Thymus (tissue), 11 donors: Measurements from ENCODE around the gene ZBTB7A. TPM values are rescaled to one million over a fixed set of nuclear protein-coding genes. Genes with fewer than 3 reads are reported as not detected.

Source experiments
- DNase-seq, 9 donors: peaks; one replicate each; pipeline ENCODE4 v3.0.0-alpha.2; 2013; ENCODE audit warnings: low spot score in 9 of 9, low read depth in 6 of 9, missing footprints in 1 of 9
- H3K27ac ChIP-seq, 2 donors: one replicate each; pipeline ENCODE4 v1.5.1; 2013; ENCODE audit warnings: control low read depth in 1 of 2, low read depth in 1 of 2, low read length in 1 of 2, mild to moderate bottlenecking in 1 of 2, moderate library complexity in 1 of 2
- H3K27me3 ChIP-seq, 2 donors: one replicate each; pipeline ENCODE4 v1.5.1; 2013; ENCODE audit warnings: low read length in 1 of 2; ENCODE audit not compliant: control insufficient read depth in 2 of 2, insufficient read depth in 1 of 2
- H3K36me3 ChIP-seq, 2 donors: one replicate each; pipeline ENCODE4 v1.5.1; 2013; ENCODE audit warnings: low read length in 1 of 2, mild to moderate bottlenecking in 1 of 2, moderate library complexity in 1 of 2; ENCODE audit not compliant: control insufficient read depth in 2 of 2, insufficient read depth in 2 of 2
- H3K4me1 ChIP-seq, 2 donors: one replicate each; pipeline ENCODE4 v1.5.1; 2013; ENCODE audit warnings: low read length in 2 of 2; ENCODE audit not compliant: control insufficient read depth in 2 of 2, insufficient read depth in 2 of 2
- H3K4me3 ChIP-seq, 2 donors: one replicate each; pipeline ENCODE4 v1.5.1; 2013; ENCODE audit warnings: low read length in 2 of 2, control low read depth in 1 of 2, mild to moderate bottlenecking in 1 of 2
- H3K9me3 ChIP-seq, 2 donors: one replicate each; pipeline ENCODE4 v1.5.1; 2013; ENCODE audit warnings: low read length in 1 of 2, mild to moderate bottlenecking in 1 of 2; ENCODE audit not compliant: control insufficient read depth in 2 of 2, insufficient read depth in 1 of 2
- WGBS: extraction: QIAGEN DNeasy Blood & Tissue Kit; methylation state at CpG from one replicate; pipeline ENCODE4 v1.1.7; 2013; 5-methylcytosine and 5-hydroxymethylcytosine counted together
- polyA plus RNA-seq: library from polyadenylated mRNA; stranded (reverse); fragments of 200-250 nt; gene quantifications from one replicate; pipeline ENCODE4 v1.2.3, GENCODE V29; 2013
- total RNA-seq: library from RNA; stranded (reverse); fragments of 120-200 nt; gene quantifications from one replicate; pipeline ENCODE4 v1.2.4, GENCODE V29; 2013
- donor health status: healthy.

Gene ZBTB7A
- total and polyA plus RNA-seq, 2 donors: 5.1 to 9.4 TPM

GRCh38 chr19:4108767-4109625, 42.3 kb upstream of the ZBTB7A start:
- Histone ChIP-seq H3K36me3 (peaks cover 47 to 73% of the 10 kb centered on the region in 2 donors), H3K27ac (peak overlapping the region; percentile 88 to 94), H3K27me3 (no peaks in the 10 kb centered on the region), H3K4me3 (peak overlapping the region in 1 of 2 donors; percentile 2), H3K9me3 (peaks cover 0 to 26% of the 10 kb centered on the region in 2 donors), H3K4me1 (peaks cover 39 to 67% of the 10 kb centered on the region in 2 donors)
- peak; percentile 65 to 95 (median 84) for DNase-seq
- WGBS: 8% methylated on average over 35 of the region's 35 CpGs

DNA sequence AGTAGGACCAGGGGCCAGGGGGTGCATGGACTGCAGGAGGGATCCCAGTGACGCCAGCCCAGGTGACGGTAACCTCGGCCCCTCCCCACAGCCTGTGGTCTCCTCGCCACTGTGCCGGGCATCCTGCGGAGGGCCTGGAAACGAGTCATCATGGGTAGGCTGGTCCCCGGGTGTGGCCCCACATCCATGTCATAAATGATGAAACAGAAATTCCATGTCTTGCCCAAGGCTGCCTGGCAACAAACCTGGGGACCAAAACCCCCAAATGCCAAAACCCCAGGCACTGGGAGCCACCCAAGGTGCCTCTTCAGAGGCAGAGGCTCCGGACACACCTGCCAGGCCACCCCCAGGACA, 36.4 kb upstream of the ZBTB7A start:
- peaks cover 18 to 39% of the 10 kb centered on the region in 2 donors for H3K4me1 ChIP-seq
- H3K36me3 ChIP-seq: peaks cover 68 to 76% of the 10 kb centered on the region in 2 donors
- H3K27me3 ChIP-seq: no peaks in the 10 kb centered on the region
- peaks cover 0 to 11% of the 10 kb centered on the region in 2 donors for H3K9me3 ChIP-seq
- DNase-seq: no peak
- H3K4me3 ChIP-seq: no peak overlapping the region
- WGBS: 96% methylated on average over 9 of the region's 9 CpGs
- H3K27ac ChIP-seq: no peak overlapping the region

- no peak for DNase-seq
- Histone ChIP-seq H3K27me3 (no peaks in the 10 kb centered on the region), H3K27ac (no peak overlapping the region), H3K36me3 (peaks cover 68 to 76% of the 10 kb centered on the region in 2 donors), H3K9me3 (peaks cover 0 to 11% of the 10 kb centered on the region in 2 donors), H3K4me1 (peaks cover 18 to 33% of the 10 kb centered on the region in 2 donors), H3K4me3 (no peak overlapping the region)
- 97% methylated on average over 53 of the region's 53 CpGs for WGBS
These were observed 35.8 kb upstream of the ZBTB7A start for GRCh38 chr19:4102339-4103079.

- Histone ChIP-seq H3K4me1 (peaks cover 16 to 28% of the 10 kb centered on the region in 2 donors), H3K36me3 (peaks cover 74 to 80% of the 10 kb centered on the region in 2 donors), H3K4me3 (no peak overlapping the region), H3K9me3 (peaks cover 0 to 16% of the 10 kb centered on the region in 2 donors), H3K27ac (no peak overlapping the region), H3K27me3 (no peaks in the 10 kb centered on the region)
- 97% methylated on average over 10 of the region's 10 CpGs for WGBS
- DNase-seq: no peak
These were observed 34.7 kb upstream of the ZBTB7A start for GRCh38 chr19:4101496-4101770.

DNA sequence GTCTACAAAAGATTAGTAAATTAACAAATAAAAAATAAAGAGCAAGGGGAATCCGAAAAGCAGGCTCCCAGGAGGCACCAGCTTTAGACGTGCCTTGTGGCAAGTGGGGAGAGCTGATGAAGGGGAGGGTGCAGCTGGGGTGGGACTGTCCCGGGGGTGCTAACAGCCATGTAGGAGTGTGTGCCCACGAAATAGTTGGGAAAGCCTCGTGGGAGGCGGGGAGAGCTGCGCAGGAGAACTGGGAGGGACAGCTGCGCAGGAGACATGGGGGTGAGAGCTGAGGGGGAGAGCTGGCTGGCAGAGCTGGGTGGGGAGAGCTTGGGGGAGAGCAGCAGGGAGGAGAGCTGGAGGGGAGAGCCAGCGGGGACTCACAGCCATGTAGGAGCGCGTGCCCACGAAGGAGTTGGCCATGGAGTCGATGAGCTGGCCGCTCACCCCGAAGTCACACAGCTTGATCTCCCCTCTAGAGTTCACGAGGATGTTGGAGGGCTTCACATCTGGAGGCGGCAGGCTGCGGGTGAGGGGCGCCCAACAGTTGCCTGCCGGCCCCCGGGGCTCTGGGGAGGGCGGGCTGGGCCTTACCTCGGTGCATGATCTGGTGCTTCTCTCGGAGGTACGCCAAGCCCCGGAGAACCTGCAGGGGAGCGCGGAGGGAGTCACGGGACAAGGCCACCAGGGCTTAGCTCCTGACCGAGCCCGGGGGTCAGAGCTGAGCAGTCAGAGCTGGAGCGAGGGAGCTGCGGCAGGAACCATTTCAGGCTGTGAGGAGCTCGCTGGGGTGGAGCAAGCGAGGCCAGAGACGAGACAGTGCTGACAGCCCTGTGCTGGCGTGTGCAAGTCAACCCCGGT, 34.2 kb upstream of the ZBTB7A start:
- H3K9me3 ChIP-seq: peaks cover 1 to 21% of the 10 kb centered on the region in 2 donors
- H3K36me3 ChIP-seq: peaks cover 77 to 82% of the 10 kb centered on the region in 2 donors
- no peak overlapping the region for H3K27ac ChIP-seq
- peaks cover 14 to 22% of the 10 kb centered on the region in 2 donors for H3K4me1 ChIP-seq
- WGBS: 97% methylated on average over 38 of the region's 38 CpGs
- no peak overlapping the region for H3K4me3 ChIP-seq
- H3K27me3 ChIP-seq: no peaks in the 10 kb centered on the region
- DNase-seq: no peak

DNA sequence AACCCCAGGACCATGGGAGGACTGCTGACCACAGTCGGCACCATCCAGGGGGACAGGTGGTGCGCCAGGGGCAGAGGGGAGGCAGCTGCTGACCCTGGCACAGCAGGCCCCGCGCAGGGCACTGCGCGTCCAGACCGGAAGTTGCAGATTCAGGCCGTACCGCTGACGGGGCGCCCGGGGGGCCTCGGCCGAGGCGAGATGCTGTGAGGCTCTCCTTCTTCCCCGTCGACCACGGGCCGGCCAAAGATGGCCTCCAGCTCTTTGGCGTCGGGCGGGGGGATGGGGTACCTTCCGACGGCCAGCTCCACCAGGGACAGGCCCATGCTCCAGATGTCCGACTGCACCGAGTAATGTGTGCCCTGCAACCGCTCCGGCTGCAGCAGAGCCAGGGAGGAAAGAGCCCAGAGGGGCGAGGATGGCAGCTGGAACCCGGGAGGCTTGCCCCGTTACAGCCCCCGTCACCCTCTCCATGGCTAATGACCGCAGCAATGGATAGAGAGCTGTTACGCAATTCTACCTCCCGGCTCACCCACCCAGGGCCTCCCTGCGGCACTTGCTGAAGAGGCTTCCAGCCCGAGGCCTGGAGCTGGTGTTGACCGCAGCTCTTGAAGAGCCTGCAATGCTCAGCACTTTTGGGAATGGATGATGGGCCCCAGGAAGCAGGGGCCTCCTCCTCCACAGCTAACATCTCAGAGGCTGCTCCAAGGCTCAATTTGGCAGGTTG, 32.5 kb upstream of the ZBTB7A start:
- peaks cover 91 to 93% of the 10 kb centered on the region in 2 donors for H3K36me3 ChIP-seq
- 98% methylated on average over 38 of the region's 38 CpGs for WGBS
- H3K4me1 ChIP-seq: peaks cover under 1 to 6% of the 10 kb centered on the region in 2 donors
- no peaks in the 10 kb centered on the region for H3K27me3 ChIP-seq
- no peak overlapping the region for H3K27ac ChIP-seq
- DNase-seq: no peak
- peaks cover 1 to 24% of the 10 kb centered on the region in 2 donors for H3K9me3 ChIP-seq
- H3K4me3 ChIP-seq: no peak overlapping the region

GRCh38 chr19:4098493-4098892, 31.8 kb upstream of the ZBTB7A start:
- Histone ChIP-seq H3K27me3 (no peaks in the 10 kb centered on the region), H3K4me3 (no peak overlapping the region), H3K36me3 (peaks cover 95 to 99% of the 10 kb centered on the region in 2 donors), H3K4me1 (no peaks in the 10 kb centered on the region), H3K27ac (no peak overlapping the region), H3K9me3 (peaks cover 1 to 24% of the 10 kb centered on the region in 2 donors)
- no peak for DNase-seq
- WGBS: 97% methylated on average over 18 of the region's 18 CpGs

DNA sequence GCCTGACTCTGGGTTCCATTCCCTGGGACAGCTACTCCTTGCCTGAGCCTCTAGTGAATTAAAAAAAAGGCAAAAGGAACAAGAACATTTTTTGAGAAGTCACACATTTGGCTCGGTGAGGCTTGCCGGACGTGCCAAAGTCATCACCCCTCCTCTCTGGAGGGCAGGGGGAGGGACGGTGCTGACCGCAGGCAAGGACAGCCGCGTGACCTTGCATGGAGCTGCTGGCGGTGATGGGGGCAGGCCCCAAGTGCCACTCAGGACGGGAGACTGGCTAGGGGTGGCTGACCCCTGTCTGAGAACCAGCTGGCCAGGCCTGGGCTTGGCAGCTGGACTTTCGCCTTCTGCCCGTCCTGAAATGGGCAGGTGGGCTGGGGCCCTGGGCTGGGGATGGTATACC, 30.8 kb upstream of the ZBTB7A start:
- H3K27me3 ChIP-seq: no peaks in the 10 kb centered on the region
- no peak overlapping the region for H3K27ac ChIP-seq
- H3K9me3 ChIP-seq: peaks cover 1 to 24% of the 10 kb centered on the region in 2 donors
- H3K36me3 ChIP-seq: peaks cover 87 to 95% of the 10 kb centered on the region in 2 donors
- no peaks in the 10 kb centered on the region for H3K4me1 ChIP-seq
- no peak overlapping the region for H3K4me3 ChIP-seq
- WGBS: over 99% methylated on average over 11 of the region's 11 CpGs
- DNase-seq: no peak
